Naive B cell (primary cell): ENCODE results near the gene IL32. TPM values are rescaled to one million over a fixed set of nuclear protein-coding genes. Genes with fewer than 3 reads are reported as not detected.
"Not testable (repeated sequence)": the region's sequence is repeated elsewhere in the genome, so short reads cannot be mapped to it uniquely, and the experiment has no call there.

Source experiments
- ATAC-seq, 2 donors: fragments of 150-1000 bp; cut with Tn5 transposase; 2 replicates each; pipeline ENCODE4 v1.10.0; 2021; ENCODE audit warnings: low read depth in 2 of 2, mild to moderate bottlenecking in 2 of 2, moderate library complexity in 2 of 2
- DNase-seq: peaks from one replicate; pipeline ENCODE4 v3.0.0; 2022
- H3K27ac Mint-ChIP-seq, 6 donors: one replicate each; pipeline ENCODE4 v1.8.0; 2020 to 2022; ENCODE audit warnings: mild to moderate bottlenecking in 6 of 6, mixed read lengths in 6 of 6, moderate library complexity in 5 of 6, inconsistent platforms in 2 of 6
- H3K27me3 Mint-ChIP-seq, 3 donors: one replicate each; pipeline ENCODE4 v1.8.0; 2021 to 2022; ENCODE audit warnings: mixed read lengths in 3 of 3, mild to moderate bottlenecking in 1 of 3
- H3K36me3 Mint-ChIP-seq, 2 donors: one replicate each; pipeline ENCODE4 v1.8.0; 2020 to 2022; ENCODE audit warnings: mixed read lengths in 2 of 2, inconsistent platforms in 1 of 2, mild to moderate bottlenecking in 1 of 2
- H3K4me1 Mint-ChIP-seq, 3 donors: one replicate each; pipeline ENCODE4 v1.8.0; 2020 to 2022; ENCODE audit warnings: mixed read lengths in 3 of 3, inconsistent platforms in 1 of 3, mild to moderate bottlenecking in 1 of 3, moderate library complexity in 1 of 3
- H3K4me3 Mint-ChIP-seq, 8 donors: one replicate each; pipeline ENCODE4 v1.8.0; 2020 to 2022; ENCODE audit warnings: mild to moderate bottlenecking in 8 of 8, mixed read lengths in 8 of 8, moderate library complexity in 8 of 8, inconsistent platforms in 2 of 8
- H3K9me3 Mint-ChIP-seq, 7 donors: one replicate each; pipeline ENCODE4 v1.8.0; 2020 to 2022; ENCODE audit warnings: mixed read lengths in 7 of 7, mild to moderate bottlenecking in 5 of 7, inconsistent platforms in 2 of 7, moderate library complexity in 1 of 7
- polyA plus RNA-seq, 6 donors: library from polyadenylated mRNA; unstranded; fragments of 300-500 nt; fragmentation: Illumina TruSeq; gene quantifications; one replicate each; pipeline ENCODE4 v1.2.3, GENCODE V29; 2021; ENCODE audit warnings: low read depth in 6 of 6

The IL32 gene
- polyA plus RNA-seq, 6 donors from 2014 or later: 3.0 to 15.0 (median 6.2) TPM

GRCh38 chr16:3073448-3073847 lies 8.0 kb downstream of the IL32 start:
- Mint-ChIP-seq H3K4me3 (peak overlapping the region in 4 of 8 donors; percentile 19 to 77 (median 42)), H3K36me3 (peaks cover 0 to 6% of the 10 kb centered on the region in 2 donors), H3K9me3 (peaks cover 0 to 12% (median 2%) of the 10 kb centered on the region in 7 donors), H3K4me1 (peaks cover 26 to 50% (median 33%) of the 10 kb centered on the region in 3 donors), H3K27ac (peak overlapping the region in 1 of 6 donors; percentile 18), H3K27me3 (peaks cover 0 to 9% (median 0%) of the 10 kb centered on the region in 3 donors)
- DNase-seq (no peak), ATAC-seq (no peak)

- peak overlapping the region in 4 of 6 donors; percentile 80 to 90 (median 87) for H3K27ac Mint-ChIP-seq
- H3K36me3 Mint-ChIP-seq: peaks cover 0 to 6% of the 10 kb centered on the region in 2 donors
- DNase-seq (peak; percentile 46), ATAC-seq (peak; percentile 98)
- H3K27me3 Mint-ChIP-seq: peaks cover 0 to 9% (median 6%) of the 10 kb centered on the region in 3 donors
- H3K9me3 Mint-ChIP-seq: peaks cover 0 to 12% (median 2%) of the 10 kb centered on the region in 7 donors
- peak overlapping the region; percentile 2 to 85 (median 78) for H3K4me3 Mint-ChIP-seq
- H3K4me1 Mint-ChIP-seq: peaks cover 26 to 50% (median 33%) of the 10 kb centered on the region in 3 donors
Observed at GRCh38 chr16:3074860-3075522, 9.6 kb downstream of the IL32 start.

- H3K4me3 Mint-ChIP-seq: peak overlapping the region in 6 of 8 donors; percentile 12 to 84 (median 78)
- peaks cover 0 to 12% (median 2%) of the 10 kb centered on the region in 7 donors for H3K9me3 Mint-ChIP-seq
- H3K4me1 Mint-ChIP-seq: peaks cover 26 to 50% (median 33%) of the 10 kb centered on the region in 3 donors
- H3K36me3 Mint-ChIP-seq: peaks cover 0 to 6% of the 10 kb centered on the region in 2 donors
- ATAC-seq (no peak), DNase-seq (no peak)
- peak overlapping the region in 2 of 6 donors; percentile 19 to 29 for H3K27ac Mint-ChIP-seq
- peaks cover 0 to 9% (median 6%) of the 10 kb centered on the region in 3 donors for H3K27me3 Mint-ChIP-seq
Observed at GRCh38 chr16:3075523-3075915, 10.1 kb downstream of the IL32 start.

- DNase-seq, H3K36me3 Mint-ChIP-seq, H3K27ac Mint-ChIP-seq, ATAC-seq, H3K27me3 Mint-ChIP-seq: not testable (repeated sequence)
- Mint-ChIP-seq H3K4me1 (peaks cover 26 to 50% (median 33%) of the 10 kb centered on the region in 3 donors), H3K9me3 (peaks cover 0 to 12% (median 2%) of the 10 kb centered on the region in 7 donors), H3K4me3 (peak overlapping the region in 3 of 8 donors; percentile 9 to 77 (median 37))
Observed at GRCh38 chr16:3075946-3076345, 10.5 kb downstream of the IL32 start.

- peak overlapping the region in 3 of 8 donors; percentile 37 to 69 (median 45) for H3K4me3 Mint-ChIP-seq
- DNase-seq (no peak), ATAC-seq (no peak)
- peaks cover 0 to 6% of the 10 kb centered on the region in 2 donors for H3K36me3 Mint-ChIP-seq
- H3K9me3 Mint-ChIP-seq: peaks cover 0 to 12% (median 2%) of the 10 kb centered on the region in 7 donors
- H3K27me3 Mint-ChIP-seq: peaks cover 0 to 10% (median 9%) of the 10 kb centered on the region in 3 donors
- H3K4me1 Mint-ChIP-seq: peaks cover 25 to 47% (median 29%) of the 10 kb centered on the region in 3 donors
- H3K27ac Mint-ChIP-seq: no peak overlapping the region
Observed at GRCh38 chr16:3076577-3076976, 11.1 kb downstream of the IL32 start.

- peaks cover 0 to 17% (median 0%) of the 10 kb centered on the region in 3 donors for H3K27me3 Mint-ChIP-seq
- no peak overlapping the region for H3K4me3 Mint-ChIP-seq
- DNase-seq (no peak), ATAC-seq (no peak)
- H3K4me1 Mint-ChIP-seq: peaks cover 6 to 22% (median 7%) of the 10 kb centered on the region in 3 donors
- H3K9me3 Mint-ChIP-seq: peaks cover 0 to 12% (median 2%) of the 10 kb centered on the region in 7 donors
- no peak overlapping the region for H3K27ac Mint-ChIP-seq
- peaks cover 0 to 6% of the 10 kb centered on the region in 2 donors for H3K36me3 Mint-ChIP-seq
Observed at GRCh38 chr16:3080024-3080423, 14.6 kb downstream of the IL32 start.

GRCh38 chr16:3081957-3082356 lies 16.5 kb downstream of the IL32 start:
- not testable (repeated sequence) for H3K36me3 Mint-ChIP-seq, H3K27ac Mint-ChIP-seq, DNase-seq, H3K4me3 Mint-ChIP-seq, H3K9me3 Mint-ChIP-seq, H3K4me1 Mint-ChIP-seq, ATAC-seq
- H3K27me3 Mint-ChIP-seq: peaks cover 0 to 17% (median 0%) of the 10 kb centered on the region in 3 donors

- H3K4me1 Mint-ChIP-seq, H3K9me3 Mint-ChIP-seq, DNase-seq, H3K36me3 Mint-ChIP-seq, ATAC-seq, H3K4me3 Mint-ChIP-seq: not testable (repeated sequence)
- peak overlapping the region in 1 of 6 donors; percentile 39 for H3K27ac Mint-ChIP-seq
- H3K27me3 Mint-ChIP-seq: peaks cover 3 to 29% (median 11%) of the 10 kb centered on the region in 3 donors
Observed at GRCh38 chr16:3083408-3083807, 18.0 kb downstream of the IL32 start.

- Mint-ChIP-seq H3K36me3 (no peaks in the 10 kb centered on the region), H3K27ac (no peak overlapping the region), H3K4me3 (peak overlapping the region in 1 of 8 donors; percentile 10)
Observed at GRCh38 chr16:3084491-3084890, 19.1 kb downstream of the IL32 start.

GRCh38 chr16:3084969-3085670 lies 19.7 kb downstream of the IL32 start:
- DNase-seq (no peak), ATAC-seq (no peak)
- Mint-ChIP-seq H3K4me1 (peaks cover 3 to 8% (median 6%) of the 10 kb centered on the region in 3 donors), H3K4me3 (no peak overlapping the region), H3K27me3 (peaks cover 3 to 24% (median 17%) of the 10 kb centered on the region in 3 donors), H3K27ac (peak overlapping the region in 1 of 6 donors; percentile 36), H3K9me3 (no peaks in the 10 kb centered on the region), H3K36me3 (no peaks in the 10 kb centered on the region)

More at GRCh38 chr16:3084491-3084890, 19.1 kb downstream of the IL32 start:
- ATAC-seq (no peak), DNase-seq (no peak)
- peaks cover 3 to 29% (median 17%) of the 10 kb centered on the region in 3 donors for H3K27me3 Mint-ChIP-seq
- H3K4me1 Mint-ChIP-seq: peaks cover 3 to 8% (median 6%) of the 10 kb centered on the region in 3 donors
- H3K9me3 Mint-ChIP-seq: no peaks in the 10 kb centered on the region

- Mint-ChIP-seq H3K9me3 (no peaks in the 10 kb centered on the region), H3K4me1 (peaks cover 3 to 8% (median 6%) of the 10 kb centered on the region in 3 donors), H3K4me3 (no peak overlapping the region), H3K27ac (peak overlapping the region in 1 of 6 donors; percentile 47), H3K36me3 (no peaks in the 10 kb centered on the region), H3K27me3 (peaks cover 3 to 21% (median 17%) of the 10 kb centered on the region in 3 donors)
- ATAC-seq (no peak), DNase-seq (no peak)
Observed at GRCh38 chr16:3085868-3086595, 20.6 kb downstream of the IL32 start.

- DNase-seq (no peak), ATAC-seq (no peak)
- Mint-ChIP-seq H3K36me3 (no peaks in the 10 kb centered on the region), H3K4me1 (peaks cover 3 to 8% (median 6%) of the 10 kb centered on the region in 3 donors), H3K9me3 (no peaks in the 10 kb centered on the region), H3K27me3 (peaks cover 3 to 20% (median 17%) of the 10 kb centered on the region in 3 donors), H3K27ac (no peak overlapping the region), H3K4me3 (no peak overlapping the region)
Observed at GRCh38 chr16:3086596-3087242, 21.3 kb downstream of the IL32 start.
